ENCODE measurements around the gene M1AP. TPM values are rescaled to one million over a fixed set of nuclear protein-coding genes. Genes with fewer than 3 reads are reported as not detected.

M1AP gene
- total and polyA plus RNA-seq, 9 of the 15 experiments (the other 6 are each of a cell fraction or from before 2014, with no cell fraction given): 0.06 to 0.33 (median 0.11) TPM; not detected in 4

GRCh38 chr2:74573747-74574562, 74.2 kb downstream of the M1AP start (continued):
- no peak for TF ChIP-seq MAX (CRISPR knock-in tag; IDR thresholded peaks at IDR 0.05)
- TF ChIP-seq TFE3 (CRISPR knock-in tag; IDR thresholded peaks at IDR 0.05): no peak
- TF ChIP-seq CBX5 (IDR thresholded peaks at IDR 0.05; ENCODE audit: borderline replicate concordance, low read depth): no peak
- TF ChIP-seq STAT5A (IDR thresholded peaks at IDR 0.05; ENCODE audit: borderline replicate concordance, low read length): 0 out of 2 replicates have a peak, but pooled peaks have one; percentile 8
- TF ChIP-seq E2F3 (CRISPR knock-in tag; IDR thresholded peaks at IDR 0.05): no peak
- TF ChIP-seq ZNF140 (CRISPR knock-in tag; IDR thresholded peaks at IDR 0.05): no peak
- no peak for TF ChIP-seq ZNF551 (CRISPR knock-in tag; IDR thresholded peaks at IDR 0.05)
- TF ChIP-seq MGA (IDR thresholded peaks at IDR 0.05): no peak; the same call in 1 of the 2 replicates
- no peak for TF ChIP-seq CHCHD3 (CRISPR knock-in tag; IDR thresholded peaks at IDR 0.05)
- TF ChIP-seq PRMT5 (CRISPR knock-in tag; IDR thresholded peaks at IDR 0.05): no peak
- TF ChIP-seq TFAM (CRISPR knock-in tag; conservative IDR thresholded peaks at IDR 0.05): no peak
